CD4-positive, alpha-beta T cell treated with Interleukin-6 for 4 hours (primary cell): ENCODE results near the gene BRAT1.
"Not testable (repeated sequence)": the region's sequence is repeated elsewhere in the genome, so short reads cannot be mapped to it uniquely, and the experiment has no call there.

Experiments
- DNase-seq: peaks from one replicate; pipeline ENCODE4 v3.0.0-alpha.2; 2020; ENCODE audit warnings: mixed read lengths

BRAT1 gene

GRCh38 chr7:2555121-2556052 is at the start of gene BRAT1:
Gene BRAT1 (minus strand): TSS chr7:2555524. CDS start chr7:2554431, 1,093 bp downstream.
- peak; percentile 98 for DNase-seq

- DNase-seq = no peak
These were observed 49.4 kb upstream of the BRAT1 start for GRCh38 chr7:2604608-2605174.

DNA sequence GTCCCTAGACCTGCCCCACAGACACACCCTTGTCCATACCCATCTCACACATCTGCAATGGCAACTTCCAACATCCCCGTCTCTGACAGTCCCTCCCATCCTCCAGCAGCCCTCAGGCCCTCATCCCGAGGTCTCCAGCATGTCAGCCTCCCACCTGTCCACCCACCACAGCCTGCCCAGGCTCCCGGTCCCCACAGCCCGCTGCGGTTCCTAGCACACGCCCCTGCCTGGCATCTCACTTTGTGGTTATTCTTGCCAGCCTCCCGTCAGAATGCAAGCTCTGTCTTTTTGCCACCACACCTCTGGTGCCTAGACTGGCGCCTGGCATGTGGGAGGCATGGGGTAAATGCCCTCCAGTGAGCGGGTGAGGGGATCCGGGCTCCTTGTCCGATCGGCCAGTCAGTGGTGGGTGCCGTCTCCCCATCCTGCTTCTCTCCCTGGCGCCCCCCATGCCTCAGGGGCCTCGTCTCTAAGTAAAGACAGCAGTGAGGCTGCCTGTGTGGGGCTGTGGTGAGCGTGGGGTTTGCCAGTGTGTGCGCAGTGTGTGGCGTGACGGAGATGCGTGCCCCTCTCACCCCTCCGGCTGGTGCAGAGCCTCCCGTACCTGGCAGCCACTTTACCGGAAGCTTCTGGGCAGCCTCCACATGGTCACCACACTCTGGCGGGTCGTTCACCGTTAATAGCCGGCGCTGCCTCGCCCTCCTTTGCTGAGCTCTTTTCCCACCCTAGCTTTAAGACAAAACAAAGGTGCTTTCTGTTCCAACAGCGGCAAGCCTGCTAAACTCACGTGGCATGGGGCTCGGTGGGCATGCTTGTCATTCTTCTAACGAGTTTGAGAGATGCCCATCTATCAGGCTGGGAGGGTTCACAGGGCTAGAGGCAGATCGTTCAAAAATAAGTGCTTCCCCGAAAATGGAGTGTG is 48.0 kb upstream of the BRAT1 start:
- no peak for DNase-seq

GRCh38 chr7:2602406-2603043 is 47.2 kb upstream of the BRAT1 start:
- DNase-seq = no peak

- DNase-seq = no peak
These were observed 46.6 kb upstream of the BRAT1 start for GRCh38 chr7:2601907-2602306.

GRCh38 chr7:2601065-2601464 is 45.7 kb upstream of the BRAT1 start:
- no peak for DNase-seq

GRCh38 chr7:2598154-2598823 is 43.0 kb upstream of the BRAT1 start:
- no peak for DNase-seq

- DNase-seq = no peak
These were observed 41.9 kb upstream of the BRAT1 start for GRCh38 chr7:2597273-2597640.

DNA sequence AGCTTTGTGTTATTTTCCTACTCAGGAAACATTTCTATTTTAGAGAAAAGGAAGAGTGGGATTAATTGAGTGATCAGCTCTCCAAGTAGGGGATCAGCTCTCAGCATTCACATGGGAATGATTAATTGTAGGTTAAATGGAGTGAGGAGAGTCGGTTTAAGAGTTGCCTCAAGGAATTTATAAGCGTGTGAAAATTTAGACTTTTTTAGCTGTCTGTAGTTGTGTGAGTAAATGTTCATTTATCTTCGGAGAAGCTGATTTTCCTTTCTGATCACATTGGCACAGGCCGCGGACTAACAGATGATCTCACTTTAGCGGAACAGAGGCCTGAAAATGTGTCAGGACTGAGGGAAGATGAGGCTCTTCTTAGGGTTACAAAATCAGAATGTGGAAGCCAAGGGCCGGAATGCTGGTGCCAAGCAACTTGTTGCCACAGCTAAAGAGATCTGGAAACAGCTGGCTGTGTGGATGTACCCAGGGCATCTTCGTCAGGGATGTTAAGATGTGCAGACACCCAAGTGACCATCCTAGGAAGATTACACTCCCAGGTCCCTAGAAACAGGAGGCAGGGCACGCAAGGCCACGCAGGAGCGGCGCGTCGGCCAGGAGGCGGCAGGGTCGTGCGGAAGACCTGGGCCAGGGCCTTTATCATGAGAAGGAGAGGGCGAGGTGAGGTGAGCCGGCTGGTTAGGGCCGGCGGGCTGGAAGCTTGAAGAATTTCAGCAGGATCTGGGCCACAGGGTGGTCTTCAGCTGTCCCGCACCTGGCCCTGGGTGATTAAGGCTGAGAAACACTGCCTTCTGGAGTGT is 41.3 kb upstream of the BRAT1 start:
- no peak for DNase-seq

- no peak for DNase-seq
These were observed 40.0 kb upstream of the BRAT1 start for GRCh38 chr7:2595258-2595860.

GRCh38 chr7:2594599-2594998 is 39.3 kb upstream of the BRAT1 start:
- no peak for DNase-seq

DNA sequence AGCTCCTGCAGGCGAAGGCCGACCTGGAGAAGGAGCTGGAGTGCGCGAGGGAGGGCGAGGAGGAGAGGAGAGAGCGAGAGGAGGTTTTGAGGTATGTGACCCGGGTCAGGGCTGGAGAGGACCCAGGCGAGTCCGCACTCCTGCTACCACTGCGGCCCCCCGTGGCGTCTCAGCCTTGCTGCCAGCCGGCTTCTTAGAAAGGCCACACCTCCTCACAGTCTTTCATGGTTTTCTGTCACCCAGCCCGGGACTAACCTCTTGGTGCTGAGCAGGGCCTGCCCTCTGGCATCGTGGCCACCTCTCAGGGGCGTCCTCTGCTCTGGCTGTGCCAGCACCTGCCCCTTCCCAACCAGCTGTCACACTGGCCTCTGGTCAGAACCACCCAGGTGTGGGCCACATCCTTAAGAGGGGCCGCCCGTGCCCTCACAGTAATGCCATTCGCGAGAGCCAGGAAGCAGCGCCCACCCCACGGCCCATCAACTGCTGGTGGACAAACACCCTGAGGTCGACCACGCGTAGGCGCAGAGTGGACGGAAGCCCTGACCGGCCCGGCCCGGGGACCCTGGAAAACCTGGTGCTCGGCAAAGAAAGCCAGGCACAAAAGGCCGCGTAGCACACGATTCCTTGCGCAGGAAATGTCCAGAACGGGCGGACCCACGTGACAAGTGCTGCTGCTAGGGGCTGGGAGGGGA is 37.9 kb upstream of the BRAT1 start:
- no peak for DNase-seq

DNA sequence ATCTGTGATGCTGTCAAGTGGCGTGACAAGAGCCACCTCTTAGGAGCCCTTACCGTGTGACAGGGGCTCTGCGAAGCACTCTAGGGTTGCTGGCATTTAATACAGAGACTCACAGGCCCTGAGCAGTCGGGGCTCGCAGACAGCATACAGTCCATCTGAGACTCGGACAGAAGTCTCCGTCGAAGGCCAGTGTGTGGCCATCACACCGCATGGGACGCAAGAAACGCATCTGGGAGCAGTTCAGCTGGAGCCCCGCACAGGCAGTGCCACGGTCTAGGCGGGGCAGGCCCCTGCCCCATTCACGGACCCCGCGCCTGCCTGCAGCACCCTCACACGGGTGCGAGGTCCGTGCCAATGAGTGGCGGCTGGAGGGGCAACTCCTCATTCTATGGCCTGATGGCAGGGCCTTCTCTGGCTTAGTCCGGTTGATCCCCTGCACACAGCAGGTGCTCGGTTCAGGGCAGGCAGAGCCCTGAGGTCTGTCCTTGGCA is 37.1 kb upstream of the BRAT1 start:
- no peak for DNase-seq

GRCh38 chr7:2589941-2590340 is 34.6 kb upstream of the BRAT1 start:
- not testable (repeated sequence) for DNase-seq

DNA sequence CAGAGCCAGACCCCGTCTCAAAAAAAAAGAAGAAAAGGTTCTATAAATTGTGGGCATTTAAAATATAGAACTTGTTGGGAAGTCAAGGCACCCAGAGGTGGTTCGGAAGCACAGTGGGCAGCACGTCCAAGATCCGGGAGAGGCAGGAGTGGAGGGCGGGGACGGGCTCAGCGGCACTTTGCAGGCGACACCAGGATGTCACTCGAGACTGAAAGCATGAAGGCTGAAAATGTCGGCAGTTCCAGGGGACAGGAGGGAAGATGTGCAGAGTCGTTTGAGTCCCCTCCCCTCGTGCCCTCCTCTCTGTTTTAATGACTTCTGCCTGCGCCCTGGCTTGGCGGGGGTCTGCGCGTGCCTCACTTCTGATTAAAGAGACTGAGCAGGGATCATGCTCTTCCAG is 34.0 kb upstream of the BRAT1 start:
- no peak for DNase-seq

DNA sequence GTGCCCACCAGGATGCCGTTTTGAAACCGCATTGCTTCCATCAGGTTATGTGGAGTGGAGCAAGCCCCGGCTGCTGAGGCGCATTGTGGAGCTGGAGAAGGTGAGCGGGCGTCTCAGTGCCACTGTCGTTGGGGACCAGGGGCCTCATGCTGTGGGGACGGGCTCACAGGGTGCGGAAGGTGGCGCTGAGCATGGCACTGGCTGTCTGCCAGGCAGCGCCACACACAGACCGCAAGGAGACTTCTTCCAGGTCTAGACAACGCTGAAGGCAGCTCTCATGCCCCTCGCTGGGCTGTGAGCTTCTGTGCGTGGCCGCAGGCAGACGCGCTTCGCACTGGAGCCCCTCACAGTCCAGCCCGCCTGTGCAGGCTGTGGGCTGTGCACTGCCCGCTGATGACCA is 32.5 kb upstream of the BRAT1 start:
- DNase-seq = no peak

DNA sequence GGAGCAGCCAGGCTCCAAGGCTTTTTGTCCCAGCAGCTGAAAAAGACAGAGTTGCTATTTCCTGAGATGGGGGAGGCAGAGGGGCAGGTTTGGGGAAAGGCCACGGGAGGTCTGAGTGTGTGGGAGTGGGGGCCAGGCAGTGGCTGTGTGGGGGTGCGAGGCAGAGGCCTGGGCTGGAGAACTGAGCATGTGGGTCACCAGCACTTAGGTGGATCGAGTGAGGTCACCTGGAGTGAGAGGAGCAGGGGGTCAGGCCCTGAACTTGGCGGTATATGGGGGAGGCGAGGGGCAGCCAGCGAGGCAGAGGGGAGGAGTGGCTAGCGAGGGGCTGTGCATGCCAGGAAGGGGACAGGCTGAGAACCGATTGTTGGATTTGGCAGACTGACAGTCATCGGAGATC is 31.8 kb upstream of the BRAT1 start:
- DNase-seq = no peak

- no peak for DNase-seq
These were observed 31.1 kb upstream of the BRAT1 start for GRCh38 chr7:2586326-2587020.

DNA sequence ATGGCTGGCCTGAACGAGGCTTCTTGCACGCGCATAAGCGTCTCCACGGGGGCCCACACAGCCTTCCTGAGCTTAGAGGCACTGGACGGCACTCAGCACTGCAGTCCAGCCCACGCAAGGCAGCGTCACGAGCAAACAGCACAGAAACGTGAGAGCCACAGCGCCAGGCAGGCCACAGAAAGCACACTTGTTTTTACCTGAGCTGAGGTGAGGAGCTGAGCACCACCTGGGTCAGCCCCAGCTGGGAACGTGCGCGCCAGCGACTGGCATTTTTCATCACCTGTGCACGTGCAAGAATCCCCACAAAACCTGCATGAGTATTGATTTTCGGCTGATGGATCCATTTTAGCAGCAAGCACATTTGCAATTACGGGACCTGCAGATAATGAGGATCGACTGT is 30.1 kb upstream of the BRAT1 start:
- DNase-seq = no peak
